Suprapubic skin (tissue), 4 donors: Measurements from ENCODE around the gene RFC1. TPM values are rescaled to one million over a fixed set of nuclear protein-coding genes. Genes with fewer than 3 reads are reported as not detected.

Source experiments
- DNase-seq, 2 donors: peaks; one replicate each; pipeline ENCODE4 v3.0.0-alpha.2; 2019; ENCODE audit warnings: low spot score in 2 of 2
- H3K27ac ChIP-seq: fragments of 200-600 bp; sonication (generic); one replicate; pipeline ENCODE4 v1.5.1; 2019
- H3K27me3 ChIP-seq: fragments of 200-600 bp; sonication (generic); one replicate; pipeline ENCODE4 v1.5.1; 2019
- H3K36me3 ChIP-seq: fragments of 200-600 bp; sonication (generic); one replicate; pipeline ENCODE4 v1.5.1; 2019
- H3K4me1 ChIP-seq: fragments of 200-600 bp; sonication (generic); one replicate; pipeline ENCODE4 v1.5.1; 2019
- H3K4me3 ChIP-seq: fragments of 200-600 bp; sonication (generic); one replicate; pipeline ENCODE4 v1.5.1; 2019; ENCODE audit warnings: mild to moderate bottlenecking
- H3K9me3 ChIP-seq: fragments of 200-600 bp; sonication (generic); one replicate; pipeline ENCODE4 v1.5.1; 2019
- EP300 ChIP-seq: sonication (generic); formaldehyde crosslinking; IDR thresholded peaks from one replicate; pipeline ENCODE4 v1.6.1; 2017; ENCODE audit warnings: antibody characterized with exemption
- POLR2A ChIP-seq, 2 donors: fragments of 450-650 bp; IDR thresholded peaks; one replicate each; pipeline ENCODE4 v1.6.1; 2017; ENCODE audit warnings: antibody characterized with exemption in 2 of 2, mild to moderate bottlenecking in 2 of 2, moderate library complexity in 2 of 2
- POLR2AphosphoS5 ChIP-seq, 3 donors: sonication (generic); formaldehyde crosslinking; IDR thresholded peaks; one replicate each; pipeline ENCODE4 v1.6.1; 2017; ENCODE audit warnings: antibody characterized with exemption in 3 of 3
- WGBS: methylation state at CpG from one replicate; pipeline ENCODE4 v1.1.5; 2018; 5-methylcytosine and 5-hydroxymethylcytosine counted together
- total RNA-seq, 4 donors: library from RNA; depleted of rRNA; stranded (reverse); fragments of >200 nt; gene quantifications; one replicate each; pipeline ENCODE4 v1.1.0, GENCODE V29; 2016
- TF ChIP-seq, protein P1 (sequence below), 2 donors: fragments of 200-600 bp in 1 of 2; fragments of 450-650 bp in 1 of 2; sonication (generic) in 1 of 2; IDR thresholded peaks; one replicate each; pipeline ENCODE4 v1.5.1; 2016 to 2019; ENCODE audit warnings: antibody characterized with exemption in 2 of 2, mild to moderate bottlenecking in 1 of 2, moderate library complexity in 1 of 2

Gene RFC1
- total RNA-seq, 4 donors from 2014 or later, result 24.9 to 40.1 (median 27.0) TPM

DNA sequence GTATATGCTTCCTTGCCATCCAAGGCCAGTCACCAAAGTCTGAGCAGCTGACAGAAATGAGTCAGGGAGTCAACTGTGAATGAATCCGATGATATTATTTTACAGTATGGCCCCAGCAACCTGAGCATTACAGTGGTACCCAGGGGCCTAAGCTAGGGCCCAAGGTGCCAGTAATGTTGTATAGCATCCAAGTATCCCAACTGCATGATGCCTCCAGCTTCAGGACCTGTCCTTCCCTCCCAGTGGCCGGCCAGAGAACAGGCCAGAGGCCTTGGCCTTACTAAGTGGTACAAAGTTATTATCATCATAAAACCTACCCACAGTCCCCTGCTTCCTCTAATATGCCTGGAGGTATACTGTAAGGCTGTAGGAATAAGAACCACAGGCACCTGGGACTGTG is 79.9 kb downstream of the RFC1 start:
- no peak for DNase-seq
- TF ChIP-seq POLR2A (IDR thresholded peaks at IDR 0.05) (no peak), EP300 (no peak), POLR2AphosphoS5 (IDR thresholded peaks at IDR 0.05) (no peak)
- Histone ChIP-seq H3K4me3 (no peak overlapping the region), H3K4me1 (no peaks in the 10 kb centered on the region), H3K27ac (no peak overlapping the region), H3K36me3 (peaks cover 74% of the 10 kb centered on the region), H3K27me3 (no peaks in the 10 kb centered on the region), H3K9me3 (no peaks in the 10 kb centered on the region)
- WGBS, result 100% methylated on average over 2 of the region's 2 CpGs

- H3K4me3 ChIP-seq, result no peak overlapping the region
- no peak overlapping the region for H3K27ac ChIP-seq
- TF ChIP-seq EP300 (no peak), POLR2AphosphoS5 (IDR thresholded peaks at IDR 0.05) (no peak), POLR2A (IDR thresholded peaks at IDR 0.05) (no peak)
- TF ChIP-seq, protein P1, sequence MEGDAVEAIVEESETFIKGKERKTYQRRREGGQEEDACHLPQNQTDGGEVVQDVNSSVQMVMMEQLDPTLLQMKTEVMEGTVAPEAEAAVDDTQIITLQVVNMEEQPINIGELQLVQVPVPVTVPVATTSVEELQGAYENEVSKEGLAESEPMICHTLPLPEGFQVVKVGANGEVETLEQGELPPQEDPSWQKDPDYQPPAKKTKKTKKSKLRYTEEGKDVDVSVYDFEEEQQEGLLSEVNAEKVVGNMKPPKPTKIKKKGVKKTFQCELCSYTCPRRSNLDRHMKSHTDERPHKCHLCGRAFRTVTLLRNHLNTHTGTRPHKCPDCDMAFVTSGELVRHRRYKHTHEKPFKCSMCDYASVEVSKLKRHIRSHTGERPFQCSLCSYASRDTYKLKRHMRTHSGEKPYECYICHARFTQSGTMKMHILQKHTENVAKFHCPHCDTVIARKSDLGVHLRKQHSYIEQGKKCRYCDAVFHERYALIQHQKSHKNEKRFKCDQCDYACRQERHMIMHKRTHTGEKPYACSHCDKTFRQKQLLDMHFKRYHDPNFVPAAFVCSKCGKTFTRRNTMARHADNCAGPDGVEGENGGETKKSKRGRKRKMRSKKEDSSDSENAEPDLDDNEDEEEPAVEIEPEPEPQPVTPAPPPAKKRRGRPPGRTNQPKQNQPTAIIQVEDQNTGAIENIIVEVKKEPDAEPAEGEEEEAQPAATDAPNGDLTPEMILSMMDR (IDR thresholded peaks at IDR 0.05), result no peak
- DNase-seq, result no peak
- H3K9me3 ChIP-seq, result no peaks in the 10 kb centered on the region
- WGBS, result 97% methylated on average over 2 of the region's 2 CpGs
- H3K4me1 ChIP-seq, result no peaks in the 10 kb centered on the region
- no peaks in the 10 kb centered on the region for H3K27me3 ChIP-seq
- H3K36me3 ChIP-seq, result peaks cover 70% of the 10 kb centered on the region
Observed at GRCh38 chr4:39285853-39286252, 80.3 kb downstream of the RFC1 start.

DNA sequence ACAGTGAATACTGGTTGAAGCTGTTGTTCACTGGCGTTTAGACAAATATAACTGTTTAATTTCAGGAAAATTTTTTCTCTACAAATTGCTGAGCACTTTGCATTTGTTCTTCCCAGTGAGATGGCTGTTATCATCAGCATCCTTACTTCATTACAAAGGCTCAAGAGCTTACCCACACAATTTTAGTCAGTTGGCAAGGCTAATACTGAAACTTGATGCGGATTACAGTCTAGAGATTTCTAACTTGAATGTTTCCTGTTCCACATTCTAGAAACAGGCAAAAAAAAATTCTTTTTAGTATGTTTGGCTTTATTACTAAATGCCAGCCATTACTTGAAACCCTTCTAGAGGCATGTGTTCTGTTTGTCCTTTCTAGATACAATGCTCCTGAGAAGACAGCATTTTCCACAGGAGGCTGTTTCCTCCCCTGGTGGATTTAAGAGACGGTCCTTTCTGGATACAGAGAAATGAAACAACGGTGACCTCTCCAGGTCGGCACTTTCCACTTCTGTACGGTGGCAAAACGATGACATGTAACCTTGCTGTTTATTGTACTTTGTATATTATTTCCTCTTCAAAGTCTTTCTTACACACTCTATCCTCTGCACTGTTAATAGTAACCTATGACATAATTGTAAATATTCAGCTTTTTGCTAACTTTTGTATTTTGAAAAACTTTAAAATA is 80.9 kb downstream of the RFC1 start:
- no peak for DNase-seq
- Histone ChIP-seq H3K27me3 (no peaks in the 10 kb centered on the region), H3K4me3 (no peak overlapping the region), H3K27ac (no peak overlapping the region), H3K4me1 (no peaks in the 10 kb centered on the region), H3K9me3 (no peaks in the 10 kb centered on the region), H3K36me3 (peaks cover 67% of the 10 kb centered on the region)
- WGBS, result 87% methylated on average over 7 of the region's 7 CpGs
- TF ChIP-seq EP300 (no peak), POLR2AphosphoS5 (IDR thresholded peaks at IDR 0.05) (no peak), POLR2A (IDR thresholded peaks at IDR 0.05) (no peak)
- TF ChIP-seq, protein P1 (IDR thresholded peaks at IDR 0.05), result no peak

- no peak overlapping the region for H3K4me3 ChIP-seq
- TF ChIP-seq EP300, result no peak
- TF ChIP-seq POLR2AphosphoS5 (IDR thresholded peaks at IDR 0.05), result no peak
- TF ChIP-seq, protein P1 (IDR thresholded peaks at IDR 0.05), result no peak
- TF ChIP-seq POLR2A (IDR thresholded peaks at IDR 0.05), result no peak
- no peaks in the 10 kb centered on the region for H3K4me1 ChIP-seq
- no peak overlapping the region for H3K27ac ChIP-seq
- no peak for DNase-seq
- no peaks in the 10 kb centered on the region for H3K9me3 ChIP-seq
- H3K36me3 ChIP-seq, result peaks cover 60% of the 10 kb centered on the region
- WGBS, result 92% methylated on average over 2 of the region's 2 CpGs
- H3K27me3 ChIP-seq, result no peaks in the 10 kb centered on the region
Observed at GRCh38 chr4:39280770-39281169, 85.4 kb downstream of the RFC1 start.

- Histone ChIP-seq H3K27ac (no peak overlapping the region), H3K4me3 (no peak overlapping the region), H3K36me3 (peaks cover 68% of the 10 kb centered on the region), H3K4me1 (no peaks in the 10 kb centered on the region), H3K27me3 (no peaks in the 10 kb centered on the region), H3K9me3 (no peaks in the 10 kb centered on the region)
- TF ChIP-seq POLR2A (IDR thresholded peaks at IDR 0.05), result no peak
- TF ChIP-seq, protein P1 (IDR thresholded peaks at IDR 0.05), result no peak
- no peak for TF ChIP-seq POLR2AphosphoS5 (IDR thresholded peaks at IDR 0.05)
- no peak for TF ChIP-seq EP300
- WGBS, result 73% methylated on average over 5 of the region's 5 CpGs
- no peak for DNase-seq
Observed at GRCh38 chr4:39279416-39279815, 86.7 kb downstream of the RFC1 start.
